Measurements from ENCODE around the gene ROS1. TPM values are rescaled to one million over a fixed set of nuclear protein-coding genes. Genes with fewer than 3 reads are reported as not detected.

The ROS1 gene
- total and polyA plus RNA-seq, 2 donors (not counting 3 experiments of a cell fraction or from before 2014, with no cell fraction given): not detected

- dilution Hi-C loops (cut with MboI; ENCODE audit: extremely low pct_ligation_motif_present, low sequenced_read_pairs) (no loop called here), intact Hi-C loops (cut with micrococcal nuclease) (no loop called here)
- Histone ChIP-seq H3K9ac (replicated peaks; ENCODE audit: extremely low read depth, insufficient read depth, low read length) (no peak overlapping the region), H3K9me3 (replicated peaks; ENCODE audit: control insufficient read depth, insufficient read depth, low read length) (no peaks in the 10 kb centered on the region), H3K4me2 (ENCODE audit: insufficient read depth, low read length) (no peak overlapping the region), H3K27ac (ENCODE audit: insufficient read depth, low read depth, low read length) (no peak overlapping the region), H3K9me1 (replicated peaks; ENCODE audit: control insufficient read depth, extremely low read depth, insufficient read depth, low read length) (no peaks in the 10 kb centered on the region), H3K4me3 (replicated peaks in 1 of 3; ENCODE audit: insufficient read depth in 1 of 3, low read depth in 1 of 3, low read length in 3 of 3) (no peak overlapping the region), H3K27me3 (ENCODE audit: control insufficient read depth in 2 of 2, insufficient read depth in 2 of 2, low read length in 2 of 2) (peaks cover 0 to 5% of the 10 kb centered on the region in 2 experiments), H3K36me3 (ENCODE audit: control insufficient read depth in 2 of 2, extremely low read depth in 1 of 2, insufficient read depth in 2 of 2, low read length in 2 of 2) (no peaks in the 10 kb centered on the region), H4K20me1 (replicated peaks; ENCODE audit: control insufficient read depth, extremely low read depth, insufficient read depth, low read length) (no peaks in the 10 kb centered on the region), H2AFZ (ENCODE audit: low read depth, low read length) (no peak overlapping the region), H3K79me2 (ENCODE audit: control insufficient read depth, insufficient read depth, low read length) (no peaks in the 10 kb centered on the region), H3K4me1 (ENCODE audit: control insufficient read depth, extremely low read depth, insufficient read depth, low read length) (no peaks in the 10 kb centered on the region)
- no peak for TF ChIP-seq FOS (IDR thresholded peaks at IDR 0.05; ENCODE audit: borderline replicate concordance, insufficient read depth, low read length)
- TF ChIP-seq MYC (IDR thresholded peaks at IDR 0.05; ENCODE audit: low read depth, low read length): no peak
- TF ChIP-seq MAX (IDR thresholded peaks at IDR 0.05; ENCODE audit: insufficient read depth, insufficient read length): no peak
- TF ChIP-seq POLR2AphosphoS5 (IDR thresholded peaks at IDR 0.05; ENCODE audit: insufficient read depth, low read depth, low read length): no peak
- no peak for TF ChIP-seq CTCF (IDR thresholded peaks at IDR 0.05; ENCODE audit: extremely low read depth in 1 of 2, insufficient read depth in 1 of 2, low read depth in 1 of 2, low read length in 2 of 2)
- TF ChIP-seq POLR2A (IDR thresholded peaks at IDR 0.05; ENCODE audit: low read depth, low read length): no peak
- TF ChIP-seq EZH2 (IDR thresholded peaks at IDR 0.05; ENCODE audit: borderline replicate concordance, low read depth, low read length, severe bottlenecking): no peak
- no peak for TF ChIP-seq GATA2 (IDR thresholded peaks at IDR 0.05; ENCODE audit: insufficient read depth, insufficient read length, low read depth, low read length)
- TF ChIP-seq JUN (IDR thresholded peaks at IDR 0.05; ENCODE audit: borderline replicate concordance, insufficient read depth, insufficient read length, low read depth): no peak
- FAIRE-seq: no peak
- no peak for DNase-seq (ENCODE audit: low read depth, low spot score)
- no TSS peak for BruUV-seq (replicated peaks)
- CTCF ChIA-PET: no interaction called here
- POLR2A ChIA-PET: no interaction called here
Measured at GRCh38 chr6:117414770-117415169, 11.0 kb downstream of the ROS1 start.
